GM19395 (cell line): ENCODE data around the gene SLC26A2.
"Not testable (repeated sequence)": the region's sequence is repeated elsewhere in the genome, so short reads cannot be mapped to it uniquely, and the experiment has no call there.

Source experiments
- ATAC-seq: cut with Tn5 transposase; IDR thresholded peaks from one replicate; pipeline ENCODE4 v1.9.1; 2021; ENCODE audit warnings: mild to moderate bottlenecking, moderate library complexity; ENCODE audit not compliant: unreplicated experiment

The SLC26A2 gene

DNA sequence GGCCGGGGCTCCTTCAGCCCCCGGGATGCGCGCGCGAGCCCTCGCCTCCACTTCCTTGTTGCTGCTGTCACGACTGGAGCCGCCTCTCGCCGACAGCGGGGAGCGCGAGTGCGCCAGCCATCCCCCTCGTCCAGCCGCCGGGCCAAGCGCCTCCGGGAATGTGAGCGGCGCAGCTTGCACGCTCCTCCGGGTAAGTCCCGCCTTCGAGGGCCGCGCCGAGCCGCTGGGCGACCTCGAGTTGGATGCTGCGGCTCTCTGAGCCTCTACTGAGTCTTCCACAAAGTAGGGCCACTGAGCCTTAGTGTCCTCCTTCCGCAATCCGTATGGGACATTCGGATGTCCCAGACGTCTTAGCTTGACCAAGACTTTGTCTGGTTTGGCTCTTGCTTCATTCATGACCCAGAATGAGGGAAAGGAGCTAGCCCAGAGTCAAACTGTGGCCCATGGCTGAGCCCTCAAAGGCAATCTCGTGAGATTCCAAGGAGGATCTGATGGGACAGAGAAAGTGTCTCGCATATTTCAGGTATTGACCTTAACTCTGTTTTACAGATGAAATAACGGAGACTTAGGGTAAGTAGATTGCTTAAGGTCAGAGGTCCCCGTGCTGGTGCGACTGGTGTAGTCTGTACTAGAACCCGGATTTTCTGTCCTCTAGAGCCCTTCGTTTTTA, 40.6 kb downstream of the SLC26A2 start:
- peak; percentile 14 for ATAC-seq

- peak; percentile 67 for ATAC-seq
Observed at GRCh38 chr5:150001660-150002486, 41.3 kb downstream of the SLC26A2 start.

GRCh38 chr5:150006318-150006717, 45.8 kb downstream of the SLC26A2 start:
- ATAC-seq = no peak

GRCh38 chr5:150007050-150007449, 46.5 kb downstream of the SLC26A2 start:
- ATAC-seq = no peak

- ATAC-seq = no peak
Observed at GRCh38 chr5:150009671-150010387, 49.3 kb downstream of the SLC26A2 start.

DNA sequence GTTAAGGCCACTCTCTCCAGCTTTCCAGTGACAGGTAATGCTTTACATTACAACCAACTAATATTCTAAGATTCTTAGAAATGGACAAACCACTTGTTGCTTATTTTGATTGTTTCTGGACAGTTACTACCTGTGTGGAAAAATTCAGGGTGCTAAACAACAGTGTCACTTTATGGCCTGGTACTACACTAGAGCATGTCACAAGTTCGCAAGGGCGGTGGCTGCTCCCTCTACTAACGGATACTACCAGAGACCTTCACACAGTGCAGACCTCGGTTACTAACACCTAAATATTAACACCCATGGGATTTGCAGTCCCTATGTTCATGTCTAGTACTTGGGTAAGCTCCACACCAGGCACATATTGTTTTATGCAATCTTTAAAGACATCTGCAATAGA, 53.4 kb downstream of the SLC26A2 start:
- ATAC-seq = no peak

GRCh38 chr5:150014456-150014855, 53.9 kb downstream of the SLC26A2 start:
- no peak for ATAC-seq

GRCh38 chr5:150015415-150015814, 54.9 kb downstream of the SLC26A2 start:
- no peak for ATAC-seq

DNA sequence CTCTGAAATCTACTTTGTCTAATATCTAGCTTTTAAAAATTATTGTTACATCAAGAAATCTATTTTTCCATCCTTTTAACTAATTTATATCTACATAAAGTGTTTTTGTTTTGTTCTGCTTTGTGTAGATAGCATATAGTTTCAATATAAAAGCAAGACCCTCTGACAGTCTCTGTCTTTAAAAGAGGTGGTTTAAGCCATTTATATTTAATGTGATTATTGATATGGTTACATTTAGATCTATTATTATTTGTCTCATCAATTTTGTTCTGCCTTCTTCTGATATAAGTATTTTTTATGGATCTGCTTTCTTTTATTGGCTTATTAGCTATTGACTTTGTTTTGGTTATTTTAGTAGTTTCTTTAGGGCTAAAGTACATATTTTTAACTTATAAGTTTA, 56.0 kb downstream of the SLC26A2 start:
- no peak for ATAC-seq

DNA sequence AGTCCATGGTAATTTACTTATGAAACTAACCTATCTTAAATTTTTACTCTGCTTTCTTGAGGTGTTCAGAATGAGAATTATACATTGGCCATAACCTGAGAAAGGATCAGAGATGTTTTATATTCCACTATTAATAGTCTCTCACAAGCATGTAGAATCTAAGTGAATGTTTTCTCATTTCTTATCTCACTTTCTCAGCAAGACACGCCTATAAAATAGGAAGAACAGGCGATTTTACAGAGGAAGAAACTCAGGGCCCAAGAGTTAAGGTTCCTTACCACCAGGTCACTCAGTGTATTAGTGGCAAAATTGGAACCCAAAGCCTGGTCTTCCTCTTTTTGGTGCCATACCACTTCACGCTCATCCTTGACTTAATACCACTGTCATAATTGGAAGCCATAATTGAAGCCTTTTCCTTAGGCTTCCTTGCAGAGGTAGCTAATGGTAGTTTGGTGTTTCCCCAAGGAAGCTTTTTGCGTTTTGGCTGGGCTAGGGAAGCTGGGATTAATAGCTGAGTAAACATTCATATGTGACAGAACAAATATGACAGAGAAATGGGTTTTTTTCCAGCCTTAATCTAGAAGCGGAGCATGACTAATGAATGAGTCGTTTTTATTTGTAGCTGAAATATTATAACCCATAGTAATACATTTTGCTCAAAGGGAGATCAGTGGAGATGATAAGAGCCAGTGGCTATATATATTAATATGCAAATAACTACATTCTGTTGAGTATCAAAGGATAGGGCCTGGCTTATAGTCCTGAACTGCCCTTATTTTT, 56.9 kb downstream of the SLC26A2 start:
- ATAC-seq = no peak

DNA sequence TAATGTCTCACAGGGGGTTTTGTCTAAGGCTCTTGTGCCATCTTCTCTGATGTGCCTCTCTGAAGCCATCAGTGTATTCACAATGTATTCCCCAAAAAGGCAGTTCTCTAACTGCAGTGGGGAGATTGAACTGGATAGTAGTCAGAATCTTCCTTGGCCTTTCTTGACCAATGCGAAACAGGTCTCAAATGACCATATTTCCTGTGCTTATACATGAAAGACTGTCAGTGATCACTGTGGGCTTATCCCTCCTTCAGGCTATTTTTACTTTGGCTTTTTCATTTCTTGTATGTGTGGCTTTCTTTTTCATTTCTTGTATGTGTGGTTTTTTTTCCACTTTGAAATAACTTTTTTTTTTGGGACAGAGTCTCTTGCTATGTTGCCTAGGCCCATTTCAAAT, 59.7 kb downstream of the SLC26A2 start:
- no peak for ATAC-seq

GRCh38 chr5:150021491-150022157, 61.1 kb downstream of the SLC26A2 start:
- ATAC-seq = no peak

- ATAC-seq = no peak
Observed at GRCh38 chr5:150022158-150022531, 61.6 kb downstream of the SLC26A2 start.

GRCh38 chr5:150022681-150023080, 62.1 kb downstream of the SLC26A2 start:
- ATAC-seq = no peak

- no peak for ATAC-seq
Observed at GRCh38 chr5:150023136-150023535, 62.6 kb downstream of the SLC26A2 start.

DNA sequence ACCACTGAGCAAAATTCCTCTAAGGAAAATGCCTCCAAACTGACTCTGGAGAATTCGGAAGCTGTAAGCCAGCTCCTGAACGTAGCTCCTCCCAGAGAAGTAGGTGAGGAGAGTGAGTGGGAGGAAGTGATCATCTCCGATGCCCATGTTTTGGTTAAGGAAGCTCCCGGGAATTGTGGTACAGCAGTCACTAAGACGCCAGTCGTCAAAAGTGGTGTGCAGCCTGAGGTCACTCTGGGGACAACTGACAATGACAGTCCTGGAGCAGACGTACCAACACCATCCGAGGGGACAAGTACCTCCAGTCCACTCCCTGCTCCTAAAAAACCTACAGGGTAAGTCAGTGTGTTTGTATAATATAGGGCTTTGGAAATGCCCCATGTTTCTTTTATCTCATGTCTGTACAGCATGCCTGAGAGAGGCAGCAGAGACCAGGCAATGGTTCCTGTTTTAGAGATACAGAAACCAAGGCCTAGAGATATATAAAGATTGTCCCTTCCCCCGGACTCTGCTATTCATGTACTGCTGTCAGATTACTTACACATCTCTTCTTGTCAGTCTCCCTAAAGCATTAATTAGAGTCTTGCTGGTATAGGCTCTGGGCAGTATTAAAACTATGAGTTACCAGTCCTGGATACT, 63.9 kb downstream of the SLC26A2 start:
- no peak for ATAC-seq

GRCh38 chr5:150026682-150027172, 66.2 kb downstream of the SLC26A2 start:
- no peak for ATAC-seq

GRCh38 chr5:150028047-150028446, 67.5 kb downstream of the SLC26A2 start:
- not testable (repeated sequence) for ATAC-seq

DNA sequence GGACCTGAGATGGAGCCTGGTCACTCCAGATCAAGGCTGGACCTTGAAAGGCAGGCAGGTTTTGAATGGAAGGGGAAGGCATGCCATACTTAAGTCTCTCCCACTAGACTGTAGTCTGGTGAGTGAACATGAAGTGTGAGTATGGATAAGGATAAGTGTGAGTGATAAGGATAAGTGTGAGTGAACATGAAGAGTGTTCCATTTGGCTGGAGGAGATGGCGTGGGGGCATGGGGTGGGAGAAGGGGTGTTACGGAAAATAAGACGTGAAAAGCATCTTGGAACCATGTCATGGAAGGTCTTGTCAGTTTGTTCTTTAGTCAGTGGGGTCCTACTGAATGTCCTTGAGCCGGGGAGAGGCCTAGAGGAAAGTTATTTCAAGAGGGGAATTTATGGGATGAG, 72.8 kb downstream of the SLC26A2 start:
- no peak for ATAC-seq

- no peak for ATAC-seq
Observed at GRCh38 chr5:150034662-150035061, 74.1 kb downstream of the SLC26A2 start.
